Measurements from ENCODE around the gene UGT1A9.
"Not testable (repeated sequence)": the region's sequence is repeated elsewhere in the genome, so short reads cannot be mapped to it uniquely, and the experiment has no call there.

Gene UGT1A9

GRCh38 chr2:233680361-233681045 is 8.8 kb downstream of the UGT1A9 start:
- DNase-seq (ENCODE audit: low read depth in 2 of 2): no peak

GRCh38 chr2:233681521-233682099 is 9.9 kb downstream of the UGT1A9 start, which contains the start of gene UGT1A7:
Gene UGT1A7, plus strand, starts transcription at chr2:233681901. Its CDS starts 37 bp downstream, at chr2:233681938.
- DNase-seq (ENCODE audit: low read depth in 2 of 2): no peak

- no peak for DNase-seq (ENCODE audit: low read depth in 2 of 2)
Observed at GRCh38 chr2:233684640-233685039, 12.9 kb downstream of the UGT1A9 start.

GRCh38 chr2:233686928-233687327 is 15.2 kb downstream of the UGT1A9 start:
- DNase-seq (ENCODE audit: low read depth in 2 of 2): no peak

GRCh38 chr2:233688341-233688740 is 16.6 kb downstream of the UGT1A9 start:
- DNase-seq (ENCODE audit: low read depth in 2 of 2): no peak

GRCh38 chr2:233689031-233689430 is 17.3 kb downstream of the UGT1A9 start:
- no peak for DNase-seq (ENCODE audit: low read depth in 2 of 2)

GRCh38 chr2:233689501-233689900 is 17.8 kb downstream of the UGT1A9 start:
- DNase-seq (ENCODE audit: low read depth in 2 of 2): no peak

- no peak for DNase-seq (ENCODE audit: low read depth in 2 of 2)
Observed at GRCh38 chr2:233690444-233690843, 18.7 kb downstream of the UGT1A9 start.

GRCh38 chr2:233691443-233692433 is 20.0 kb downstream of the UGT1A9 start:
- no peak for DNase-seq (ENCODE audit: low read depth in 2 of 2)

GRCh38 chr2:233692648-233693047 is 20.9 kb downstream of the UGT1A9 start, which contains the start of gene UGT1A6:
Gene UGT1A6, plus strand, starts transcription at chr2:233692890. Its CDS starts 115 bp downstream, at chr2:233693005.
- DNase-seq (ENCODE audit: low read depth in 2 of 2): no peak

- no peak for DNase-seq (ENCODE audit: low read depth in 2 of 2)
Observed at GRCh38 chr2:233693963-233694362, 22.3 kb downstream of the UGT1A9 start.

GRCh38 chr2:233698740-233699139 is 27.0 kb downstream of the UGT1A9 start:
- DNase-seq (ENCODE audit: low read depth in 2 of 2): no peak

- DNase-seq (ENCODE audit: low read depth in 2 of 2): no peak
Observed at GRCh38 chr2:233699424-233700027, 27.8 kb downstream of the UGT1A9 start.

- no peak for DNase-seq (ENCODE audit: low read depth in 2 of 2)
Observed at GRCh38 chr2:233700028-233700635, 28.4 kb downstream of the UGT1A9 start.

- not testable (repeated sequence) for DNase-seq (ENCODE audit: low read depth in 2 of 2)
Observed at GRCh38 chr2:233700842-233701241, 29.1 kb downstream of the UGT1A9 start.

GRCh38 chr2:233702238-233702637 is 30.5 kb downstream of the UGT1A9 start:
- no peak for DNase-seq (ENCODE audit: low read depth in 2 of 2)

- DNase-seq (ENCODE audit: low read depth in 2 of 2): no peak
Observed at GRCh38 chr2:233705911-233706506, 34.3 kb downstream of the UGT1A9 start.

- no peak for DNase-seq (ENCODE audit: low read depth in 2 of 2)
Observed at GRCh38 chr2:233706720-233707119, 35.0 kb downstream of the UGT1A9 start.

- DNase-seq (ENCODE audit: low read depth in 2 of 2): no peak
Observed at GRCh38 chr2:233707940-233708644, 36.4 kb downstream of the UGT1A9 start.

- no peak for DNase-seq (ENCODE audit: low read depth in 2 of 2)
Observed at GRCh38 chr2:233708942-233709341, 37.2 kb downstream of the UGT1A9 start.

All from stimulated activated CD8-positive, alpha-beta memory T cell treated with anti-CD3 and anti-CD28 coated beads, Interleukin-2, amount 100 ng/mL, for 1 hour (primary cell).